Liver (tissue), 9 donors: Measurements from ENCODE around the gene BSDC1. TPM values are rescaled to one million over a fixed set of nuclear protein-coding genes. Genes with fewer than 3 reads are reported as not detected.
A peak's percentile ranks its signal among the peaks of the same experiment; 100 is the strongest.

ENCODE experiments used
- DNase-seq: peaks from one replicate; pipeline ENCODE4 v3.0.0-alpha.2; 2017; ENCODE audit warnings: low spot score
- H3K27ac ChIP-seq, 2 donors: one replicate each; pipeline ENCODE4 v1.7.0; 2013; ENCODE audit warnings: inconsistent platforms in 2 of 2, low read length in 2 of 2, control low read depth in 1 of 2, low read depth in 1 of 2, mild to moderate bottlenecking in 1 of 2
- H3K27me3 ChIP-seq, 4 donors: one replicate each; pipeline versions ENCODE4 v1.6.1 to v1.7.0; 2013; ENCODE audit warnings: low read length in 3 of 4, inconsistent platforms in 1 of 4, mild to moderate bottlenecking in 1 of 4, moderate library complexity in 1 of 4; ENCODE audit not compliant: control insufficient read depth in 4 of 4, insufficient read depth in 4 of 4
- H3K36me3 ChIP-seq, 4 donors: one replicate each; pipeline versions ENCODE4 v1.6.1 to v1.7.0; 2013; ENCODE audit warnings: low read length in 3 of 4, mild to moderate bottlenecking in 3 of 4, low read depth in 1 of 4, moderate library complexity in 1 of 4; ENCODE audit not compliant: control insufficient read depth in 4 of 4, insufficient read depth in 3 of 4
- H3K4me1 ChIP-seq, 4 donors: one replicate each; pipeline versions ENCODE4 v1.6.1 to v1.7.0; 2013; ENCODE audit warnings: low read length in 3 of 4, mild to moderate bottlenecking in 3 of 4, moderate library complexity in 1 of 4; ENCODE audit not compliant: control insufficient read depth in 4 of 4, insufficient read depth in 4 of 4
- H3K4me3 ChIP-seq, 3 donors: one replicate each; pipeline versions ENCODE4 v1.6.1 to v1.7.0; 2013; ENCODE audit warnings: low read length in 3 of 3, control low read depth in 1 of 3, low read depth in 1 of 3, mild to moderate bottlenecking in 1 of 3
- H3K9ac ChIP-seq, 2 donors: one replicate each; pipeline ENCODE4 v1.7.0; 2013; ENCODE audit warnings: low read length in 2 of 2, mild to moderate bottlenecking in 2 of 2, moderate library complexity in 2 of 2, control low read depth in 1 of 2, low read depth in 1 of 2
- H3K9me3 ChIP-seq, 4 donors: one replicate each; pipeline versions ENCODE4 v1.6.1 to v1.7.0; 2013; ENCODE audit warnings: low read length in 3 of 4; ENCODE audit not compliant: control insufficient read depth in 4 of 4
- ATF3 ChIP-seq: IDR thresholded peaks from 2 replicates; pipeline ENCODE4 v1.6.1; 2016; ENCODE audit warnings: antibody characterized with exemption
- CTCF ChIP-seq: fragments of 150-350 bp; IDR thresholded peaks from 2 replicates; pipeline ENCODE4 v1.5.1; 2017; ENCODE audit warnings: improper control_type of control experiment, low read depth, low read length; ENCODE audit not compliant: missing input control
- EGR1 ChIP-seq, 2 donors: IDR thresholded peaks; 2 replicates each; pipeline ENCODE4 v1.6.1; 2016 to 2018; ENCODE audit warnings: antibody characterized with exemption in 2 of 2, low read depth in 2 of 2
- FOXA1 ChIP-seq: IDR thresholded peaks from 2 replicates; pipeline ENCODE4 v1.6.1; 2016; ENCODE audit warnings: antibody characterized with exemption
- FOXA2 ChIP-seq: IDR thresholded peaks from 2 replicates; pipeline ENCODE4 v1.6.1; 2016; ENCODE audit warnings: antibody characterized with exemption
- GABPA ChIP-seq, 2 donors: IDR thresholded peaks in 1 of 2; conservative IDR thresholded peaks in 1 of 2; 2 replicates each; pipeline ENCODE4 v1.6.1; 2016; ENCODE audit warnings: antibody characterized with exemption in 2 of 2, mild to moderate bottlenecking in 1 of 2, moderate library complexity in 1 of 2
- HNF4A ChIP-seq, 2 donors: conservative IDR thresholded peaks; 2 replicates each; pipeline ENCODE4 v1.6.1; 2016; ENCODE audit warnings: antibody characterized with exemption in 2 of 2, mild to moderate bottlenecking in 2 of 2
- HNF4G ChIP-seq: IDR thresholded peaks from 2 replicates; pipeline ENCODE4 v1.6.1; 2016; ENCODE audit warnings: antibody characterized with exemption
- JUND ChIP-seq, 2 donors: IDR thresholded peaks; 2 replicates each; pipeline ENCODE4 v1.6.1; 2016; ENCODE audit warnings: antibody characterized with exemption in 2 of 2
- NR2F2 ChIP-seq: IDR thresholded peaks from 2 replicates; pipeline ENCODE4 v1.6.1; 2016; ENCODE audit warnings: antibody characterized with exemption
- RAD21 ChIP-seq, 2 donors: IDR thresholded peaks; 2 replicates each; pipeline ENCODE4 v1.6.1; 2016; ENCODE audit warnings: antibody characterized with exemption in 2 of 2, mild to moderate bottlenecking in 2 of 2
- REST ChIP-seq: IDR thresholded peaks from 2 replicates; pipeline ENCODE4 v1.6.1; 2016; ENCODE audit warnings: antibody characterized with exemption, mild to moderate bottlenecking
- RXRA ChIP-seq, 2 donors: IDR thresholded peaks; 2 replicates each; pipeline ENCODE4 v1.6.1; 2017 to 2018; ENCODE audit warnings: antibody characterized with exemption in 2 of 2, mild to moderate bottlenecking in 1 of 2
- SP1 ChIP-seq: IDR thresholded peaks from 2 replicates; pipeline ENCODE4 v1.6.1; 2018; ENCODE audit warnings: antibody characterized with exemption, mild to moderate bottlenecking
- TAF1 ChIP-seq: conservative IDR thresholded peaks from 2 replicates; pipeline ENCODE4 v1.6.1; 2016; ENCODE audit warnings: antibody characterized with exemption, mild to moderate bottlenecking
- YY1 ChIP-seq: IDR thresholded peaks from 2 replicates; pipeline ENCODE4 v1.6.1; 2016; ENCODE audit warnings: antibody characterized with exemption, mild to moderate bottlenecking
- ZBTB33 ChIP-seq: IDR thresholded peaks from 2 replicates; pipeline ENCODE4 v1.6.1; 2016; ENCODE audit warnings: antibody characterized with exemption
- WGBS: extraction: QIAGEN DNeasy Blood & Tissue Kit; methylation state at CpG from one replicate; pipeline ENCODE4 v1.1.7; 2013; 5-methylcytosine and 5-hydroxymethylcytosine counted together
- polyA plus RNA-seq, 2 donors: library from polyadenylated mRNA; stranded (reverse) in 1 of 2; unstranded in 1 of 2; fragments of 200-250 nt in 1 of 2; fragments of >200 nt in 1 of 2; fragmentation: Nextera tagmentation in 1 of 2; extraction: Ambion mirVana in 1 of 2; gene quantifications; one replicate each; pipeline versions ENCODE4 v1.2.1 to v1.2.3, GENCODE V29; 2013 to 2015
- total RNA-seq, 2 donors: library from RNA; depleted of rRNA; stranded (reverse); fragments of >200 nt; gene quantifications; one replicate each; pipeline ENCODE4 v1.2.3, GENCODE V29; 2014
- TF ChIP-seq, protein P1 (sequence below): IDR thresholded peaks from 2 replicates; pipeline ENCODE4 v1.6.1; 2016; ENCODE audit warnings: antibody characterized with exemption
- donor health status: healthy.
- donor health status: healthy.
- donor health status: healthy.
- donor health status: healthy.
- donor health status: healthy.

BSDC1 gene
- total and polyA plus RNA-seq, 4 donors, result 40.0 to 65.9 (median 52.0) TPM

- H3K27ac ChIP-seq, result no peak overlapping the region
- WGBS, result 44% methylated on average over 13 of the region's 13 CpGs
- H3K9ac ChIP-seq, result peak overlapping the region in 1 of 2 donors; percentile 60
These were observed 6.8 kb upstream of the BSDC1 start for GRCh38 chr1:32400876-32401631.

GRCh38 chr1:32399843-32400242 is 5.6 kb upstream of the BSDC1 start:
- WGBS, result 83% methylated on average over 4 of the region's 4 CpGs
- peaks cover 0 to 1% (median 0%) of the 10 kb centered on the region in 4 donors for H3K36me3 ChIP-seq
- no peak for TF ChIP-seq ATF3
- TF ChIP-seq HNF4A (conservative IDR thresholded peaks at IDR 0.05), result no peak
- no peak for TF ChIP-seq RAD21 (IDR thresholded peaks at IDR 0.05)
- no peak for TF ChIP-seq JUND (IDR thresholded peaks at IDR 0.05)
- TF ChIP-seq YY1, result no peak
- no peak for TF ChIP-seq GABPA (IDR thresholded peaks at IDR 0.05 in 1 of 2, conservative IDR thresholded peaks at IDR 0.05 in 1 of 2)
- TF ChIP-seq EGR1 (IDR thresholded peaks at IDR 0.05; ENCODE audit: low read depth in 2 of 2), result no peak
- no peak for TF ChIP-seq ZBTB33
- TF ChIP-seq, protein P1, sequence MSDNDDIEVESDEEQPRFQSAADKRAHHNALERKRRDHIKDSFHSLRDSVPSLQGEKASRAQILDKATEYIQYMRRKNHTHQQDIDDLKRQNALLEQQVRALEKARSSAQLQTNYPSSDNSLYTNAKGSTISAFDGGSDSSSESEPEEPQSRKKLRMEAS, result no peak
- no peak for TF ChIP-seq REST
- no peak for TF ChIP-seq SP1
- no peak for TF ChIP-seq HNF4G
- TF ChIP-seq FOXA1, result no peak
- TF ChIP-seq CTCF, result no peak
- TF ChIP-seq NR2F2, result no peak
- TF ChIP-seq TAF1, result no peak
- TF ChIP-seq FOXA2, result no peak
- no peak for TF ChIP-seq RXRA (IDR thresholded peaks at IDR 0.05)

More at GRCh38 chr1:32400876-32401631, 6.8 kb upstream of the BSDC1 start:
- peak; percentile 84 for DNase-seq
- Histone ChIP-seq H3K27me3 (no peaks in the 10 kb centered on the region), H3K4me1 (peaks cover 0 to 2% (median under 1%) of the 10 kb centered on the region in 4 donors), H3K36me3 (peaks cover 0 to 1% (median 0%) of the 10 kb centered on the region in 4 donors), H3K4me3 (no peak overlapping the region), H3K9me3 (no peaks in the 10 kb centered on the region)
- TF ChIP-seq FOXA2 (no peak), CTCF (peak; percentile 88), RAD21 (IDR thresholded peaks at IDR 0.05) (peak; percentile 93 to 95)

More at GRCh38 chr1:32399843-32400242, 5.6 kb upstream of the BSDC1 start:
- Histone ChIP-seq H3K4me1 (peaks cover 0 to 4% (median 2%) of the 10 kb centered on the region in 4 donors), H3K27me3 (no peaks in the 10 kb centered on the region), H3K27ac (no peak overlapping the region), H3K4me3 (no peak overlapping the region), H3K9me3 (no peaks in the 10 kb centered on the region), H3K9ac (no peak overlapping the region)
- DNase-seq, result no peak
